SU-DHL-6 (cell line): ENCODE measurements around the gene IL27RA.

Experiments
- CTCF ChIP-seq: fragments of 200-600 bp; sonication (generic); IDR thresholded peaks from one replicate; pipeline ENCODE4 v1.5.1; 2017; ENCODE audit warnings: antibody characterized with exemption, mild to moderate bottlenecking, low read length, moderate library complexity; ENCODE audit not compliant: insufficient read depth, poor library complexity, severe bottlenecking
- EZH2phosphoT487 ChIP-seq: fragments of 200-600 bp; sonication (generic), shearing (Covaris generic); conservative IDR thresholded peaks from 2 replicates; pipeline ENCODE4 v1.6.1; 2018; ENCODE audit warnings: mild to moderate bottlenecking, antibody characterized with exemption, low read length, moderate library complexity, mixed read lengths

DNA sequence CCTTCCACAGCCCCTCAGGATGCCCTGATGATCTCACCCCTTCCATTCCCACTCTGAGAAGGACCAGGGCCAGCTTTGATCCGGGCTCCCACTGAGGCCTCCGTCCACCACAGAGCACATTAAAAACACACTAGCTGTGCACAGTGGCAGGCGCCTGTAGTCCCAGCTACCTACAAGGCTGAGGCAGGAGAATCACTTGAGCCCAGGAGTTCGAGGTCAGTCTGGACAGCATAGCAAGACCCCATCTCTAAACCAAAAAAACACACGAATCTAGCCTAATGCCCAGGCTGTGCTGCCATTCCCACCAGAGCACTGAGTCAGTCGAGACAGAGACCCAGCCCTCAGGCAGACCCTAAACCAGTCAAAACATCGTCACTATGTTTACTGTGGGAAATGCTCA lies 39.5 kb upstream of the IL27RA start:
- no peak for TF ChIP-seq CTCF
- no peak for TF ChIP-seq EZH2phosphoT487
